PC-9 (cell line): Measurements from ENCODE around the gene FGD2.

ENCODE experiments used
- EZH2 ChIP-seq: fragments of 200-600 bp; sonication (generic); IDR thresholded peaks from 2 replicates; pipeline ENCODE4 v1.8.0; 2017; ENCODE audit warnings: antibody characterized with exemption, low read depth
- TF ChIP-seq, protein P1 (sequence below): fragments of 200-600 bp; sonication (generic); conservative IDR thresholded peaks from 2 replicates; pipeline ENCODE4 v1.6.1; 2017; ENCODE audit warnings: mixed run types, antibody characterized with exemption, mild to moderate bottlenecking, moderate library complexity

DNA sequence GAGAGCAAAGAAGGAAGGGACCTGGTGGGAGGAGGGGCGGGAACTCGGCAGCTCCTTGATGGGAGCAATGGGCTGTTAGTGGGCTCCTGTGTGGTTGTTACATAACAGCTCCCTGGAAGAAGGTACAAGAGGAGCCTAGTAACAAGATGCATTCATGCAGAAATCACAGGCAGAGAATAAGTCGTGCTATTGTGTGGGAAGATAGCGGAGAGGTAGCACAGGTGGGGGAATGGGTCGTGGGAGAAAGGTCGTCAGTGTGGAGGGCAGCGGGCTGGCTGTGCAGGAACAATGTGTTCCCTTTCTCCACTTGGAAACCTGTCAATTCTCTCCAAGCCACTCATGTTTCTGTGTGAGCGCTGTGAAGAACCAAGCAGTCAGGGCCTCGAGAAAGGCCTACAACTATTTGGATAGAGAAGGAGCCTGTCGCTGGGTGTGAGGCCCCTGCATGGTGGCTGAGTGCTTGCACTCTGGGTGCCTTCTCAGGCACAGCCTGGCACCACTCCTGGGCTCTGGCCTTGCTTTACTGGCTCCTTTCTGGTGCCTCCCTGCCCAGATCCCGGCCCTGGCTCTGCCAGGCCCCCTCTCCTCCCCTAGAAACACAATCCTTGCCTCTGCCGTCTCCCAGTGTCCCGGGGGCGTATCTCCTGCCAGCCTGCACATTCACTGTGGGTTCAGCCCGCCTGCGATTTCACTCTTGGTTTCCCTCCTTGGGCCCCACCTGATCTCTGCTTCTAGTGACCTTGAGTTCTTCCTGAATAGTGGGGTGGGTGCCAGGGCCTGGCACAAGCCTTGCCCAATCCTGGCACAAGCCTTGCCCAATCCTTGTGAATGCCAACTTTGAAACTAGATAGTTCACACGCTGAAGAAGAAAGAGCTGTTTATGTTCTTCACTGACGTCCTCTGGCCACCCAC lies 7.4 kb upstream of the FGD2 start:
- TF ChIP-seq, protein P1, sequence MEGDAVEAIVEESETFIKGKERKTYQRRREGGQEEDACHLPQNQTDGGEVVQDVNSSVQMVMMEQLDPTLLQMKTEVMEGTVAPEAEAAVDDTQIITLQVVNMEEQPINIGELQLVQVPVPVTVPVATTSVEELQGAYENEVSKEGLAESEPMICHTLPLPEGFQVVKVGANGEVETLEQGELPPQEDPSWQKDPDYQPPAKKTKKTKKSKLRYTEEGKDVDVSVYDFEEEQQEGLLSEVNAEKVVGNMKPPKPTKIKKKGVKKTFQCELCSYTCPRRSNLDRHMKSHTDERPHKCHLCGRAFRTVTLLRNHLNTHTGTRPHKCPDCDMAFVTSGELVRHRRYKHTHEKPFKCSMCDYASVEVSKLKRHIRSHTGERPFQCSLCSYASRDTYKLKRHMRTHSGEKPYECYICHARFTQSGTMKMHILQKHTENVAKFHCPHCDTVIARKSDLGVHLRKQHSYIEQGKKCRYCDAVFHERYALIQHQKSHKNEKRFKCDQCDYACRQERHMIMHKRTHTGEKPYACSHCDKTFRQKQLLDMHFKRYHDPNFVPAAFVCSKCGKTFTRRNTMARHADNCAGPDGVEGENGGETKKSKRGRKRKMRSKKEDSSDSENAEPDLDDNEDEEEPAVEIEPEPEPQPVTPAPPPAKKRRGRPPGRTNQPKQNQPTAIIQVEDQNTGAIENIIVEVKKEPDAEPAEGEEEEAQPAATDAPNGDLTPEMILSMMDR = no peak
- no peak for TF ChIP-seq EZH2
